ENCODE results near the gene DTX4. TPM values are rescaled to one million over a fixed set of nuclear protein-coding genes. Genes with fewer than 3 reads are reported as not detected.

DTX4 gene
- total RNA-seq, 1 donor from 2014 or later, result 16.1 TPM

GRCh38 chr11:59199546-59200422 lies 27.9 kb downstream of the DTX4 start:
- Histone ChIP-seq H3K27me3 (ENCODE audit: insufficient read depth, low read length) (peaks cover 17% of the 10 kb centered on the region), H3K36me3 (ENCODE audit: insufficient read depth, low read length) (no peaks in the 10 kb centered on the region), H4K20me1 (ENCODE audit: insufficient read depth, low read length) (no peaks in the 10 kb centered on the region), H3K9me3 (ENCODE audit: insufficient read depth, low read depth, low read length) (no peaks in the 10 kb centered on the region), H3K27ac (ENCODE audit: low read depth, low read length) (no peak overlapping the region), H3K4me2 (ENCODE audit: low read length) (no peak overlapping the region), H3K4me3 (ENCODE audit: insufficient read depth, low read depth, low read length) (no peak overlapping the region), H3K4me1 (ENCODE audit: insufficient read depth, low read length) (peaks cover 2% of the 10 kb centered on the region), H3K9ac (ENCODE audit: low read length) (no peak overlapping the region), H3K79me2 (ENCODE audit: insufficient read depth, low read length) (no peaks in the 10 kb centered on the region), H2AFZ (ENCODE audit: low read depth, low read length) (no peak overlapping the region)
- no peak for TF ChIP-seq EZH2 (IDR thresholded peaks at IDR 0.05; ENCODE audit: insufficient read depth, low read length)
- TF ChIP-seq CTCF (IDR thresholded peaks at IDR 0.05; ENCODE audit: insufficient read depth, low read depth, low read length), result no peak
- no peak for DNase-seq (ENCODE audit: low read depth)
- H3K36me3 Mint-ChIP-seq (ENCODE audit: low read depth, unreplicated experiment), result peaks cover 52% of the 10 kb centered on the region
- FAIRE-seq, result no peak
- H3K4me3 Mint-ChIP-seq (ENCODE audit: unreplicated experiment), result no peak overlapping the region
- peaks cover 15% of the 10 kb centered on the region for H3K4me1 Mint-ChIP-seq (ENCODE audit: low read depth, unreplicated experiment)
- no peak overlapping the region for H3K27ac Mint-ChIP-seq (ENCODE audit: unreplicated experiment)
- H3K27me3 Mint-ChIP-seq (ENCODE audit: low read depth, unreplicated experiment), result no peaks in the 10 kb centered on the region
- peaks cover 10% of the 10 kb centered on the region for H3K9me3 Mint-ChIP-seq (ENCODE audit: unreplicated experiment)

- no peak overlapping the region for H3K4me3 Mint-ChIP-seq (ENCODE audit: unreplicated experiment)
- Histone ChIP-seq H4K20me1 (ENCODE audit: insufficient read depth, low read length) (no peaks in the 10 kb centered on the region), H3K4me2 (ENCODE audit: low read length) (no peak overlapping the region), H3K36me3 (ENCODE audit: insufficient read depth, low read length) (no peaks in the 10 kb centered on the region), H2AFZ (ENCODE audit: low read depth, low read length) (no peak overlapping the region), H3K4me3 (ENCODE audit: insufficient read depth, low read depth, low read length) (no peak overlapping the region), H3K9ac (ENCODE audit: low read length) (no peak overlapping the region), H3K9me3 (ENCODE audit: insufficient read depth, low read depth, low read length) (no peaks in the 10 kb centered on the region), H3K4me1 (ENCODE audit: insufficient read depth, low read length) (peaks cover 7% of the 10 kb centered on the region), H3K79me2 (ENCODE audit: insufficient read depth, low read length) (no peaks in the 10 kb centered on the region), H3K27me3 (ENCODE audit: insufficient read depth, low read length) (peaks cover 17% of the 10 kb centered on the region), H3K27ac (ENCODE audit: low read depth, low read length) (no peak overlapping the region)
- H3K4me1 Mint-ChIP-seq (ENCODE audit: low read depth, unreplicated experiment), result peaks cover 20% of the 10 kb centered on the region
- TF ChIP-seq EZH2 (IDR thresholded peaks at IDR 0.05; ENCODE audit: insufficient read depth, low read length) (no peak), CTCF (IDR thresholded peaks at IDR 0.05; ENCODE audit: insufficient read depth, low read depth, low read length) (no peak)
- peaks cover 9% of the 10 kb centered on the region for H3K9me3 Mint-ChIP-seq (ENCODE audit: unreplicated experiment)
- H3K27me3 Mint-ChIP-seq (ENCODE audit: low read depth, unreplicated experiment), result no peaks in the 10 kb centered on the region
- H3K27ac Mint-ChIP-seq (ENCODE audit: unreplicated experiment), result no peak overlapping the region
- peaks cover 50% of the 10 kb centered on the region for H3K36me3 Mint-ChIP-seq (ENCODE audit: low read depth, unreplicated experiment)
- FAIRE-seq (no peak), DNase-seq (ENCODE audit: low read depth) (no peak)
Observed at GRCh38 chr11:59200423-59200746, 28.5 kb downstream of the DTX4 start.

- Mint-ChIP-seq H3K9me3 (ENCODE audit: unreplicated experiment) (peaks cover 5% of the 10 kb centered on the region), H3K4me3 (ENCODE audit: unreplicated experiment) (no peak overlapping the region), H3K36me3 (ENCODE audit: low read depth, unreplicated experiment) (peaks cover 47% of the 10 kb centered on the region), H3K4me1 (ENCODE audit: low read depth, unreplicated experiment) (peaks cover 21% of the 10 kb centered on the region), H3K27ac (ENCODE audit: unreplicated experiment) (no peak overlapping the region), H3K27me3 (ENCODE audit: low read depth, unreplicated experiment) (no peaks in the 10 kb centered on the region)
- FAIRE-seq (no peak), DNase-seq (ENCODE audit: low read depth) (no peak)
- TF ChIP-seq CTCF (IDR thresholded peaks at IDR 0.05; ENCODE audit: insufficient read depth, low read depth, low read length) (no peak), EZH2 (IDR thresholded peaks at IDR 0.05; ENCODE audit: insufficient read depth, low read length) (no peak)
- Histone ChIP-seq H3K9ac (ENCODE audit: low read length) (no peak overlapping the region), H3K4me3 (ENCODE audit: insufficient read depth, low read depth, low read length) (no peak overlapping the region), H3K9me3 (ENCODE audit: insufficient read depth, low read depth, low read length) (no peaks in the 10 kb centered on the region), H3K36me3 (ENCODE audit: insufficient read depth, low read length) (no peaks in the 10 kb centered on the region), H3K4me2 (ENCODE audit: low read length) (no peak overlapping the region), H3K79me2 (ENCODE audit: insufficient read depth, low read length) (no peaks in the 10 kb centered on the region), H4K20me1 (ENCODE audit: insufficient read depth, low read length) (no peaks in the 10 kb centered on the region), H3K4me1 (ENCODE audit: insufficient read depth, low read length) (peaks cover 7% of the 10 kb centered on the region), H3K27me3 (ENCODE audit: insufficient read depth, low read length) (peaks cover 22% of the 10 kb centered on the region), H3K27ac (ENCODE audit: low read depth, low read length) (no peak overlapping the region), H2AFZ (ENCODE audit: low read depth, low read length) (no peak overlapping the region)
Observed at GRCh38 chr11:59201353-59201752, 29.4 kb downstream of the DTX4 start.

Measured in astrocyte (in vitro differentiated cells and primary cell).